NCI-H2196 treated with DMSO at 0.1 percent for 48 hours (cell line): ENCODE data around the gene THSD7B.

Experiments used
- DNase-seq: peaks from one replicate; lab custom pipeline; 2025; ENCODE audit not compliant: unreplicated experiment; lab: John Stamatoyannopoulos, UW

THSD7B gene

GRCh38 chr2:137151731-137152130 is 386.4 kb downstream of the THSD7B start:
- no peak for DNase-seq

GRCh38 chr2:137154946-137155345 is 389.6 kb downstream of the THSD7B start:
- DNase-seq: no peak

- no peak for DNase-seq
Observed at GRCh38 chr2:137155356-137156104, 390.2 kb downstream of the THSD7B start.

- DNase-seq: no peak
Observed at GRCh38 chr2:137156221-137156844, 391.0 kb downstream of the THSD7B start.

- no peak for DNase-seq
Observed at GRCh38 chr2:137157851-137158250, 392.5 kb downstream of the THSD7B start.

- no peak for DNase-seq
Observed at GRCh38 chr2:137161250-137161649, 395.9 kb downstream of the THSD7B start.

GRCh38 chr2:137165968-137166367 is 400.6 kb downstream of the THSD7B start:
- DNase-seq: no peak

- DNase-seq: no peak
Observed at GRCh38 chr2:137167651-137168050, 402.3 kb downstream of the THSD7B start.

- no peak for DNase-seq
Observed at GRCh38 chr2:137168552-137168951, 403.2 kb downstream of the THSD7B start.

GRCh38 chr2:137172162-137172561 is 406.8 kb downstream of the THSD7B start:
- no peak for DNase-seq

GRCh38 chr2:137173463-137173862 is 408.1 kb downstream of the THSD7B start:
- DNase-seq: no peak

GRCh38 chr2:137175246-137175645 is 409.9 kb downstream of the THSD7B start:
- no peak for DNase-seq

GRCh38 chr2:137178951-137179377 is 413.6 kb downstream of the THSD7B start:
- no peak for DNase-seq

- DNase-seq: no peak
Observed at GRCh38 chr2:137179542-137179941, 414.2 kb downstream of the THSD7B start.

- no peak for DNase-seq
Observed at GRCh38 chr2:137180012-137180411, 414.7 kb downstream of the THSD7B start.

- DNase-seq: no peak
Observed at GRCh38 chr2:137181370-137181769, 416.0 kb downstream of the THSD7B start.

- no peak for DNase-seq
Observed at GRCh38 chr2:137182071-137182470, 416.7 kb downstream of the THSD7B start.

GRCh38 chr2:137183206-137183898 is 418.0 kb downstream of the THSD7B start:
- no peak for DNase-seq

GRCh38 chr2:137185378-137186078 is 420.2 kb downstream of the THSD7B start:
- DNase-seq: no peak

- DNase-seq: no peak
Observed at GRCh38 chr2:137187216-137187615, 421.9 kb downstream of the THSD7B start.

- DNase-seq: no peak
Observed at GRCh38 chr2:137190411-137191195, 425.3 kb downstream of the THSD7B start.
